CD4-positive, alpha-beta T cell treated with Interferon alpha-2 for 1 hour (primary cell): ENCODE results near the gene RUBCN.
"Not testable (repeated sequence)": the region's sequence is repeated elsewhere in the genome, so short reads cannot be mapped to it uniquely, and the experiment has no call there.

Experiments used
- DNase-seq, 2 donors: peaks; one replicate each; pipeline ENCODE4 v3.0.0-alpha.2; 2020 to 2022

Gene RUBCN

GRCh38 chr3:197656960-197657359 lies 79.7 kb downstream of the RUBCN start:
- not testable (repeated sequence) for DNase-seq

GRCh38 chr3:197656129-197656528 lies 80.6 kb downstream of the RUBCN start:
- DNase-seq = not testable (repeated sequence)

- DNase-seq = not testable (repeated sequence)
Measured at GRCh38 chr3:197654998-197655330, 81.7 kb downstream of the RUBCN start.

- DNase-seq = peak in 1 of 2 donors; percentile 45
Measured at GRCh38 chr3:197654090-197654997, 82.4 kb downstream of the RUBCN start.

GRCh38 chr3:197652860-197653259 lies 83.8 kb downstream of the RUBCN start:
- not testable (repeated sequence) for DNase-seq

GRCh38 chr3:197647649-197648048 lies 89.1 kb downstream of the RUBCN start:
- DNase-seq = not testable (repeated sequence)

GRCh38 chr3:197647191-197647590 lies 89.5 kb downstream of the RUBCN start:
- not testable (repeated sequence) for DNase-seq

- DNase-seq = not testable (repeated sequence)
Measured at GRCh38 chr3:197646294-197646693, 90.4 kb downstream of the RUBCN start.

- not testable (repeated sequence) for DNase-seq
Measured at GRCh38 chr3:197637556-197637955, 99.1 kb downstream of the RUBCN start.

- peak in 1 of 2 donors; percentile 18 for DNase-seq
Measured at GRCh38 chr3:197631989-197632388, 104.7 kb downstream of the RUBCN start.

- not testable (repeated sequence) for DNase-seq
Measured at GRCh38 chr3:197630766-197631165, 105.9 kb downstream of the RUBCN start.

- DNase-seq = not testable (repeated sequence)
Measured at GRCh38 chr3:197629286-197629685, 107.4 kb downstream of the RUBCN start.

GRCh38 chr3:197627772-197628523 lies 108.8 kb downstream of the RUBCN start:
- peak; percentile 90 to 93 for DNase-seq

- peak in 1 of 2 donors; percentile 16 for DNase-seq
Measured at GRCh38 chr3:197627158-197627771, 109.4 kb downstream of the RUBCN start.

GRCh38 chr3:197626404-197627157 lies 110.1 kb downstream of the RUBCN start:
- not testable (repeated sequence) for DNase-seq

- DNase-seq = not testable (repeated sequence)
Measured at GRCh38 chr3:197621478-197621877, 115.2 kb downstream of the RUBCN start.
